Stimulated activated CD4-positive, alpha-beta T cell treated with anti-CD3 and anti-CD28 coated beads, Interleukin-4, amount 100 ng/mL, for 48 hours (primary cell): ENCODE data around the gene ZNF664.
"Not testable (repeated sequence)": the region's sequence is repeated elsewhere in the genome, so short reads cannot be mapped to it uniquely, and the experiment has no call there.

Experiments
- DNase-seq, 2 donors: peaks; one replicate each; pipeline ENCODE4 v3.0.0-alpha.2; 2020; ENCODE audit warnings: low read depth in 2 of 2

Gene ZNF664

DNA sequence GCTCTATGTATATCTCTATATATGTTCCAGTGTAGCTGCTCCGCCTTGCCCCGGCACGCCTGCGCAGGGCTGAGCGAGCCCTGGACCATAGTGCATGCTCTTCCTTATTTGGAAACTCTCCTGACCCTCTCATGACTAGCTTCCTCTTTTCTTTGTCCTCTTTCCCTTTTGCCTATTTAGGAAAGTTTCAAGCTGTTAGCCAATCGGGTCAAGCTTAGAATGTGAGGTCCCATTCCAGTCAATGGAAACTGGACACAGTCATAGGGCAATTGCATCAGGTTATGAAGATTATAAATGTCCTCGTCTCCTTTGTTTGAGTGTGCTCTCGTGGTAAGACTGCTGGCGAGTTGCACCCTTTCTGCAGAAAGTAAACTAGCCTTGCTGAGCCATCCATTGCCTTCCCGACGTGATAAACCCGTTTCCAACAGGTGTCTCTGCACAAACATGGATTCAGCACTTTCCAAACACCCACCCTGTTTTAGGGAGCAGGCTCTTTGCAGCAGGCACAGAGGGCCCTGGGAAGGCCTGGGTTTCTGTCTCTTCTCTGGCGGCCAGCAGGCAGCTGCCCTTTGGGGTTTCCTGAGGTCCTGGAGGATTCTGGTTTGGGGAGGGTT is 31.3 kb upstream of the ZNF664 start:
- DNase-seq: no peak

DNA sequence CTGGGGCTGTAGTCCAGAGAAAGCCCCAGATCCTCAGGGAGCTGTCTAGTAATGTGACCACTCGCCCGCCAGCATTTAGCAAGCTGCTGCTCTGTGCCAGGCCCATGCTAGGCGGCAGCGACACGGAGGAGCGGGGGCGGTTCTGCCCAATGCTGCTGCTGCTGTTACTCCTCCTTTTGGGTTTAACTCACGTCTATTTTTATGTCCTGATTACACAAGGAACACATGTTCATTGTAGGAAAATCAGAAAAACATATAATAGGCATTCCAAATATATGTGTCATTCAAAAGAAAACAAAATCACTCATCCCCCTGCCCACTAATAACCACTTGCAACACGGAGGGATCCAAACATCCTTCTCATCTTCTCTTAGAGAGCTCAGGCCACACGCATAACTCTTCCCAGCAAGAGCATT is 30.8 kb upstream of the ZNF664 start:
- no peak for DNase-seq

DNA sequence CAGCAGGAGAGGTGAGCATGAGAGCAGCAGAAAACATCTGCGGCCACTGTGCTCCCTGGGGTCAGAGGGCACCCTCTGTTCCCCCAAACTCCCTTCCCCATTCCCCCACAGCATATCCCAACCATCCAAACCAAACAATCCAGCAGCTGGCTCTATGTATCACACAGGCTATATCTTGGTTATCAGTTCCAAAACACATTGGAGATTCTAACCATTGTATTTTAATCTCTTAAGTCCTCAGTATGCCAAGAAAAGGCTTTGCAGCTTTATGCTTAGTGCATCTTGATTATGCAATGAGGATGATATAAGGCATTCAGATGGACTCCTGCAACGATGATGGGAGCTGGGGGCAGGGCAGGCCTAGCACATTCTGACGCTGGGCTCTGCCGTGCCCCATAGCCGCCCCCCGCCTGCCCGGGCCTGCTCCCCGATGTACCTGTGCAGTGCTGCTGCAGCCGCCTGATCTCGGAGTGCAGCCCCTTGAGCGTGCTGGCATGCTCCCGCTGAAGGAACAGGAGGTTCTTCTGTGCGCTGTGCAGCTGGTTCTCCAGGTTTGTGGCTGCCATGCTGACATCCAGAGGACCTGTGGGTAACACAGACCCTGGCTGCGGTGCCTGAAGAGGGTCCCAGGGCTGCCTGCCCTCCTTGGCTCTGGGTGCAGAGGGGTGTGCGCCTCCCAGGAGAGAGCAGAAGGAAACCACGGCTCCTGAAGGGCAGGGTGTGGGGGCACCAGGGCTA is 29.9 kb upstream of the ZNF664 start:
- DNase-seq: no peak

DNA sequence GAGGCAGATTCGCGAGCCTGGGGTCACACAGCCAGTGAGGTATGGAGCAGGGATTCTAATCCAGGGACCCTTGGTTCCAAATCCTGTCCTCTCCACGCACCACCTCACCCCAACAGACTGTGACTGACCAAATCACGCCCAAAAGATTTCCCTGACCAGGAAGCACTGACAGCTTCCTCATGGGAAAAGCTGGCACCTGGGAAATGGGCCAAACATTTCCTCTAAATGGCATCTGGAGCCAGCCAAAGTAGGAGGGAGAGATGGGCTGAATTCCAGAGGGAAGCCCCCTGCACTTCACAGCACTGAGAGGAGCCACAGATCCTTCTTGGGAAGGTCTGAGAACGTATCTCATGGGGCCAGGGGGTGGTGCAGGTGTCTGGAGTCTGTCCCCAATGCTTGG is 29.2 kb upstream of the ZNF664 start:
- DNase-seq: no peak

DNA sequence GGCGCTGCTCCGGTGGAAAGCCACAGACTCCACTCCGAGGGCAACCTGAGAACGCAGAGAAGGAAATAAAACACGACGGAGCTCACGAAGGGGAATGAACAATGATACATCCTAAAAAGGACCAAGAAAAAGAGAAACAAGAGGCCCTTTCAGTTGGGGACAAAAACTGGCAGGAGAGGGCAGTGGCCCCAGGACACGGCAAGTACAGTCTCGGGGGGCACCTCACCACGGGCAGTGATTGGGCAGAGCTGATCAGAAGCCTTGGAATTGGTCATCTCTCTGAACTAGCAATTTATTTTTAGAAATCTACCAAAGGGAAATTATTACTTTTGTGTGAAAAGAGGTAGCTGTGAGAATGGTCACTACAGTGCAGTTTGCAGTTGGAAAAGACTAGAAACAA is 28.3 kb upstream of the ZNF664 start:
- DNase-seq: no peak

DNA sequence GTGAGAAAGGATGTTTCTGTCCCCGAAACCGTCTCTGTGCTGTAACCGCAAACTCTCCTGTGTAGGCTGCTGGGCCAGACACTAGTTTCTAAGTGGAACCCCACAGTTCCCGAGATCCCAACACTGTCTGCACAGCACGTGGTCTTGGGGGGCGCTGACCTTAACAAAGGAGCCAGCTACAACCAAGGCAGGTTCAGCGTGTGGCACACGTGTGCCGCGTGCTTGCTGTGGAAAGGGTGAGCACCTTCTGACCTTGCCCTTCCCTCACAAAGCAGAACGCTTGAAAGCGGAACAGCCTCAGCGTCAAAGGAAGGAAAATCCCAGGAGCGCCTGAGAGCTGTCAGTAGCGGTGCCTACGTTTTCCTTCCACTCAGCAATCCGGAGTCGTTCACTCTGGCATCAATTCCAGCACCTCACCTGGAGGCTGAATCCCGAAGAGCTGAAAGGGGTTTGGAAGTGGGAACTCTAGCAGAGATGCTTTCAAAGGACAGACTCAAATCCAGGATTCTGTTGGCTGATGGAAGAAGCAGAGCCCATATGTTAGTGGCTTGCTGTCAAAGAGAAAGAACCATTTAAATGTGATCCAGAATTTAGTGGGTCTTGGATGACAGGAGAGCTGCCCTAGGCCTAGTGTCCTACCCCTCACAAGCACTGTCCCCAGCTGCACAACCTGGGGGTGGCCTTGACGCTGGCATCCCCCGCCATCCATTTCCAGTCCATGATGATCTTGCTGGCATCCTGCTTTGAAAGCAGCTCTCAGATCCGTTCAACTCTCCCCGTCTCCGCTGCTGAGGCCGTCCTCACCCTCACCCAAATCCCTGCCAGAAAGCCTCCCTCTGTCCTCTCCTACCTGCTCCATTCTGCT is 27.5 kb upstream of the ZNF664 start:
- DNase-seq: no peak

DNA sequence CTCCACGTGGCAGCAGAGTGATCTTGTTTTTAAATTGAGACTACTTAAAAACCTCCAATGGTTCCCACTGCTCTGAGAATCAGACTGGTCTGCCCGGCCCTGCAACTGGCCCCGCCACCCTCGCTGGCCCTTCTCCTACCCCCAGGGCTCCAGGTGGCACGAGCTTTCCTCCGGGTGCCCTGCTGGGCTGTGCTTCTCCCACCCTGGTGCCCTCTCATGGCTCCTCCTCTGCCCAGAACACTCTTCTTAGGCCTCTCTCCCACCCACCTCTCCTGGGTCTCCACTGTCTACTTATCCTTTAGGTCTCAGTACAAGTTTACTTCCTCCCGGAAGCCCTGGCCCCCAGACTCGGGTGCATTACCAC is 26.9 kb upstream of the ZNF664 start:
- no peak for DNase-seq

DNA sequence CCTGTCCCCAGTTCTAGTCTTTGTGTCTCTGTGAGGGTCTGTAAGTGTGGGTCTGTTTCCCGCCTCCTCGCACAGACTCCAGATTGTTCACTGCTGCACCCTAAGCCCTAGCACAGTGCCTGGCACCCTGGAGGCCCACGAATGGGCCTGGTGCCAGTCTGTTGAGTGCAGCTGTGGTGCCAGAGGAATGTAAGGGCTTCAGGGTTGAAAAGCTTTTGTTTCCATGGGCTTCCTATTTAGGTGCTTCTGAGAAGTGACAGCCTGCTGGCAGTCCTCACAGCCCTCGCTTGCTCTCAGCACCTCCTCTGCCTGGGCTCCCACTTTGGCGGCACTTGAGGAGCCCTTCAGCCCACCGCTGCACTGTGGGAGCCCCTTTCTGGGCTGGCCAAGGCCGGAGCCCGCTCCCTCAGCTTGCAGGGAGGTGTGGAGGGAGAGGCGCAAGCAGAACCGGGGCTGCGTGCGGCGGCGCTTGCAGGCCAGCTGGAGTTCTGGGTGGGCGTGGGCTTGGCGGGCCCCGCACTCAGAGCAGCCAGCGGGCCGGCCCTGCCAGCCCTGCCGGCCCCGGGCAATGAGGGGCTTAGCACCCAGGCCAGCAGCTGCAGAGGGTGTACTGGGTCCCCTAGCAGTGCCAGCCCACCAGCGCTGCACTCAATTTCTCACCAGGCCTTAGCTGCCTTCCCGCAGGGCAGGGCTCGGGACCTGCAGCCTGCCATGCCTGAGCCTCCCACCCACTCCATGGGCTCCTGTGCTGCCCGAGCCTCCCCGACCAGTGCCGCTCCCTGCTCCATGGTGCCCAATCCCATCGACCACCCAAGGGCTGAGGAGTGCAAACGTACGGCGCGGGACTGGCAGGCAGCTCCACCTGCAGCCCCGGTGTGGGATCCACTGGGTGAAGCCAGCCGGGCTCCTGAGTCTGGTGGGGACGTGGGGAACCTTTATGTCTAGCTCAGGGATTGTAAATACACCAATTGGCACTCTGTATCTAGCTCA is 26.2 kb upstream of the ZNF664 start:
- DNase-seq: not testable (repeated sequence)

DNA sequence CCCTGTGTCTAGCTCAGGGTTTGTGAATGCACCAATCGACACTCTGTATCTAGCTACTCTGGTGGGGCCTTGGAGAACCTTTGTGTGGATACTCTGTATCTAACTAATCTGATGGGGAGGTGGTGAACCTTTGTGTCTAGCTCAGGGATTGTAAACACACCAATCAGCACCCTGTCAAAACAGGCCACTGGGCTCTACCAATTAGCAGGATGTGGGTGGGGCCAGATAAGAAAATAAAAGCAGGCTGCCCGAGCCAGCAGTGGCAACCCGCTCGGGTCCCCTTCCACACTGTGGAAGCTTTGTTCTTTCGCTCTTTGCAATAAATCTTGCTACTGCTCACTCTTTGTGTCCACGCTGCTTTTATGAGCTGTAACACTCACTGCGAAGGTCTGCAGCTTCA is 25.5 kb upstream of the ZNF664 start:
- DNase-seq: not testable (repeated sequence)

DNA sequence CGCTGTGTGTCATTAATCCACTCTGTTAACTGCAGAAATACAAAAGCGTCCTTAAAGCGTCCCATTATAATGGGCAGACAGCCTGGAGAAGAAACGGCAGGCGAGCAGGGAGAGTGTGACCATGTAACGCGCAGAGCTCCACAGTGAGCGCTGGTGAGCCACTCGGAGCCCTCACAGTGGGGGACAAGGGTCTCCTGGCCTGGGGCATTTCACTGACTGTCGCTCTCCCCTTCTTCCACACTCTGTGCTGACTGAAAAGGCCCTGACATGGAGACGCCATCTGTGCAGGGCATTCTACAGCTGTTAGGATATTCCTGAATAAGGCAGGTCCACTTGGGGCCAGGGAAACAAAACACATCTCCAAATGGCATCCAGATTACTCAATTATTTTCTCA is 24.6 kb upstream of the ZNF664 start:
- DNase-seq: no peak

DNA sequence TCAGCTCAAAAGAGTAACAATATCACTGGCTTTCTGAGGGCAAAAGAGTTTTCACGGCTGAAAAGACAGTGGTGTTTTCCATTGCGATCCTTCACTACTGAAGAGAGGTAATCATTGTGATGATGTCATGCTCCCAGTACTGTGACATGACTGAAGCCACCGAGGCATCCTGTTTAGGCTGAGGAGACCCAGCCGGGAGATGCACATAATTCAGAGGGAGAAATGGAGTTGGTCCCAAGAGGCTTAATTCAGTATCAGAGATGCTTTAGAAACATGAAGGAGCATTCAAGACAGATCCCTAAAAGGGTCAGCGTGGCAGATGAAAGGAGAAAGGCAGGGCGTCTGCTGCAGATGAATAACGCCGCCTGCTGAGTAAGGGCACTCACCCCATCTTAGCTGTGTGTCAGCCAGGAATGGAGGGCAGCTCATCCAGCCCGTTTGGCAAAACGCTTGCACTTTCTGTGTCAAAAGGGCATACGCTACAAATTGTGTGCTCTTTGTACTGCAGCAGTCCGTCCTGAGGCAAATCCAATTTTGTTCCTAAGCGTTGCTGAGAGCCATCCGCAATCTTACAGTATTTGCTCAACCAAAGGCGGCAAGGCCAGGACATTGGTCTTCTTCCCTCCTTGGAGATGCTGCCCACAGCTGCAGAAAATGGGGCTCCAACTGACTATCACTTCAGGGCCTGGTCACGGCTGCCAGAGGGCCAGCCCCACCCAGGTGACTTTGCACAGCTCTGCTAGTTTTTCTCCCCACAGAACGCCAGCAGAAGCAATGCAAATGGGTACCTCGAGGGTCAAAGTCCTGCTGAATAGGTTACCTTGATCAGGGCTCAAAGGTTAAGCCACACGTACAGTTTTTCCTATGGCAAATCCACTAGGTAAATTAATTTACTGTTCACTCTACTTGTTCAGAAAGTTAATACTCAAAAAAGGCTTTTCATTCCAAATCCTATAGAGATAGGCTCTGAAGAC is 23.9 kb upstream of the ZNF664 start:
- DNase-seq: no peak

DNA sequence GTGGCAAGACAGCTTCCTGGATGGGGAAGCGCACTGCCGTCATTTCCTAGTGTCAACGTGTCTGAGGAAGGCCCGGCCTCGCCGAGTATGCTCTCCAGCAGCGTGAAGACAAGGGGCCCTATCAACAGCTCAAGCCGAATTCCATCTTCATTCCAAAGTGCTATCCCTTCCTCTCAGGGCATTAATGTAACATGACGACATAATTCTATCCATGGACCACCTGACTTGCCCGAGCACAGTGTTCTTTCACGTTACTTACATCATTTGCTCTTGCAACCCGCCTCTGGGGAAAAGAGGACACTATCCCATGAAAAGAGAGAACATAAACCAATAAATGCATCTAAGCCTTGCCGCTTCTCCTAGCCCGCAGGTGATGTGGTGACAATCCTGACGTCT is 23.2 kb upstream of the ZNF664 start:
- DNase-seq: no peak

DNA sequence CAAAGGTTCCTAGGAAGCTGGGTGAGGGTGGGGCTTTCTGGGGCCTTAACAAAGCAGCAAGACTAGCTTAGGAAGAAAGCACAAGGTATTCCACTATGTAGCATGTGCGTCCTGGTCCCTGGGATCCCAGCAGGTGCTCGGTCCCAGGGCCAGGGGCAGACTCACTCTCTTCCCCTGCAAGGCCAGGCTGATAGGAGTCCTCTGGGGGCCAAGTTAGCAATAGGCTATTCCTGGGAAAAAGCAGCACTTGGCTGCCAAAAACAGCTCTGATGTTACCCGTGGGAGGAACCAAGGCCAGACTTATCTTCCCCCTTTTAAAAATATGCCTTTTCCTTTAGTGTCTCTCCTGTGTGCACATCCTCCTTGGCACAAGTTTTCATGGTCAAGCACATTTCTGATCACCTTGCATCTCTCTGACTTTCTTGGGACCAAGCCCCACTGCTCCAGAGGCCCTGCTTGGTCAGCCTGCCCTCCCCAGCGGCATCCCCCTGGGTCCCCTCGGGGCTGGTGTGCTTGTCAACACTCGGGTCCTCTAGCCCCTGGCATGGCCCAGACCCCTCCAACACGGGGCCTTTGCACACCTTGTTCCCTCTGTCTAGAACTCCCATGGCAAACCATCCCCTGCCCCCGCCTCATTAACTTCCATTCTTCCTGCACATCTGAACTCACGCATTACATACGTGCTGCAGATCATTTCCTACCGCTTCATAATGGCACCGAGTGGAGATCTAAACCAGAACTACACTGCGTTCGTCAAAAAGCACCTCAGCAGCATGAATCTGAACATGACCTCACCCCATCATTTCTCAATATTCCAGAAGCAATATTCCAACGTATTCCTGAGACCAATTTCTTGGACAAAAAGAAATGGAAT is 22.3 kb upstream of the ZNF664 start:
- DNase-seq: no peak

DNA sequence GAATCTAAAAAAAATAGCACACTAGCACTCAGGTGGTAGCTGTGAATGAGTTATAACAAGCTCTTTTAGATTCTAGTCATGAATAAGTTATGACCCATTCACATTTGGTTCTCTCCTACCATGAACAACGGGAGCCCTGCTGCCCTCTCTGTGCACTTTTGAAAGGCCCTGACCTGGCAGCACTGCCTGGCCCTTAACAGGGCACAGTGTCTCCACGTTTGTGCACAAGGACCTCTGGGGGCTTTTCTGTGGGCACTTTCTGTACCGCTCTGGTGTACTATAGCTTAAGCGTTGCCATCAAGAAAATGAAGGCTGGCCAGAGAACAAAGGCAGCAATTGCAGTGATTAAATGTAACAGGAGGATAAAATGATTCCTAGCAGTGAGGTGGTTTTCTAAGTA is 21.5 kb upstream of the ZNF664 start:
- DNase-seq: no peak

DNA sequence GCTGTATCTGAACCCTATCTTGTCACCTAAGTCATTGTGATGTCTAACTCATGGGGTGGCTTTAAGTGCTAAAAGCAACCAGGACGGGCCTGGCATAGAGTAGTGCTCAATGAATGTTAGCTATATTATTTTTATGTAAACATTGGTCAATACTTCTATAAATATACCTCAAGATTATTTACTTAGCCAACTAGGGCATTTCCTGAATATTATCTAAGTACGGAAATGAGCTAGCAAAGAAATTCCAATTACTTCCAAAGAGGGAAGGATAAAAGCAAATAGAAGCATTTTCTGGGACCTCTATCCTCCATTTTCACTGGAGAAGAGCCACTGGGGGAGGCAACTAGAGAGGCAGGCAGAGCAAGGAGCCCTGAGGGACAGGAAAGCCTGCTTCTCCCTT is 21.0 kb upstream of the ZNF664 start:
- DNase-seq: no peak

DNA sequence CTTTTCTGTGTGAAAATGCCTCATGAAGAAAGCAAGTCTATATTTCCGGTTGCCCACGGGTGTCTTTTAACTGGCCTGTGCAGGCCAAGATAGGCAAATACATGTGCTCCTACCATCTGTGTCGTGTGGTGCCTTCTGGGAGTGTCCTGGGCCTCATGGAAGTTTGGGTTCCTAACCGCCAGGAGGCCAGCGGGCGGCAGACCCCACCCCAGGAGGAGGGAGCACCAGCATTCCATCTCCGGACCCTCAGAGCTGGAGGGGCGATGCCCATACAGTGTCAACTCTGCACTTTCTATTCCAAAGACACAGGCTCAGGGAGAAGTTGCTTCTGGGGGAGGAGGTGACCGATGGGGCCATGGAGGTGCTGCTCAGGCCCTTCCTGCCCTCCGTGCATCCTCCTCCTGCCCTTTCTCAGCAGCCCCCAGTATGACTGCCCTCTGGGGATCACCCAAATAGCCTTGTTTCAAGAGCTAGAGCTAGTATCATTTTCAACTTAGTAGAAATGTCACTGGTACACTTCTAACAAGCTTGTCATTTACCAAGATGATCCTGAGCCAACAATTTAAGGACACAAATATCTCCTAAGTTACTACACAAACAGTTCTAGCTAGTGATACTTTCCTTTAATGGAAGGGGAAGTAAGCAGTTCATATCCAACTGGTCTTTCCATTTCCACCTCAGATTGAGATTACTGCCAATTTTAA is 18.2 kb upstream of the ZNF664 start:
- DNase-seq: no peak

DNA sequence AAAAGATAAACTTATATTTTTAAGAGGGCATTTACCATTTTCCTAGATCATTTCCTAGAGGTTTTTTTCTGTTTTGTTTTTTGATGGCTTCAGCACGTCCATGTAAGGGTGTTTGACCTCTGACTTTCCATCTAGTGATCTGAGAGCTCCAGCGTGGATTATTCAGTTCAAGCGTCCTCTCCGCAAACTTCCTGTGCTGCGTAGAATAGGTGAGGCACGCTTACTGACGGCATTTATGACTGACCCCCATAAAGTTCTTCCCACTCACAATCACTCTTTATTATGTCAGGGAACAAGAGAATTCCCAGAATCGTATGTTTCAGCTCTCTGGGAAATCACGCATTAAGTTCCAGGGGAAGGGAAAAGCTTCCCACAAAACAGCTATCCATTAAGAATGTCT is 16.8 kb upstream of the ZNF664 start:
- no peak for DNase-seq

DNA sequence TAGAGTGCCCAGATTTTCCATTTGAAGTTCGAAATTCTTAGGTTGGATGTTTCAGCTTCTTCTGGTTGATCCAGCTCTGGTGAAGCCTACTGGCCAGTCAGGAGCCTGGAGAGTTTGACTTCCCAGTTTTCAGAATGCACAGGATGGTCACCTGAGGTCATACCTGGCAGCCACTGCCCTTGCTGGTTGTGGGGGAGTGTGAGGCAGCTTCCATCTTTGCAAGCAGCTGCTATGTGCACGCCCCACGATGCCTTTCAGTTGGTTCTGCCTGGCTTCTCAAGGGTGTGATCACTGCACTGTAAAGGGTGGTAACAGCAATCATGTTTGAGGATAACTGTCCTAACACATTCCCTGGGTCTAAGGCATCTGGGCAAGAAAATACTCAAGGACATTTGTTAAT is 15.8 kb upstream of the ZNF664 start:
- DNase-seq: no peak

DNA sequence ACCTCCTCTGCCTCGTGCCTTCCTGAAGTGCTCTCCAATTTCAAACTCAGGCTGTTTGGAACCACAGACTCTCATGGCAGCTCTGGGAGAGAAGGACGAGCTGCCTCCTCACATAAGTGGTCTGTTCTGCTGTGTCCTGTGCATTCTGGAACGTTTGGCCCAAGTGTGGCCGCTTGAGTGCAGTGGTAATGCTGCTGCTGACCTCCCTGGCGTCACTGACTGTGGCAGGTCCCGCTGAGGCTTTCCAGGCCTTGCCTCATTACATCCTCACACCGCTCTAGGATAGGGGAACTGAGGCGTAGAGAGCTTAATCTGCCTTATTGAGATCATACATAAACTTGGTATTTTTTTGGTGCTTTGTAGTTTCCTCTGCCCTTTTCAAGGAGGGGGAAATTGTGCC is 14.6 kb upstream of the ZNF664 start:
- DNase-seq: no peak
